ENCODE results near the gene ZBTB9.

Gene ZBTB9

DNA sequence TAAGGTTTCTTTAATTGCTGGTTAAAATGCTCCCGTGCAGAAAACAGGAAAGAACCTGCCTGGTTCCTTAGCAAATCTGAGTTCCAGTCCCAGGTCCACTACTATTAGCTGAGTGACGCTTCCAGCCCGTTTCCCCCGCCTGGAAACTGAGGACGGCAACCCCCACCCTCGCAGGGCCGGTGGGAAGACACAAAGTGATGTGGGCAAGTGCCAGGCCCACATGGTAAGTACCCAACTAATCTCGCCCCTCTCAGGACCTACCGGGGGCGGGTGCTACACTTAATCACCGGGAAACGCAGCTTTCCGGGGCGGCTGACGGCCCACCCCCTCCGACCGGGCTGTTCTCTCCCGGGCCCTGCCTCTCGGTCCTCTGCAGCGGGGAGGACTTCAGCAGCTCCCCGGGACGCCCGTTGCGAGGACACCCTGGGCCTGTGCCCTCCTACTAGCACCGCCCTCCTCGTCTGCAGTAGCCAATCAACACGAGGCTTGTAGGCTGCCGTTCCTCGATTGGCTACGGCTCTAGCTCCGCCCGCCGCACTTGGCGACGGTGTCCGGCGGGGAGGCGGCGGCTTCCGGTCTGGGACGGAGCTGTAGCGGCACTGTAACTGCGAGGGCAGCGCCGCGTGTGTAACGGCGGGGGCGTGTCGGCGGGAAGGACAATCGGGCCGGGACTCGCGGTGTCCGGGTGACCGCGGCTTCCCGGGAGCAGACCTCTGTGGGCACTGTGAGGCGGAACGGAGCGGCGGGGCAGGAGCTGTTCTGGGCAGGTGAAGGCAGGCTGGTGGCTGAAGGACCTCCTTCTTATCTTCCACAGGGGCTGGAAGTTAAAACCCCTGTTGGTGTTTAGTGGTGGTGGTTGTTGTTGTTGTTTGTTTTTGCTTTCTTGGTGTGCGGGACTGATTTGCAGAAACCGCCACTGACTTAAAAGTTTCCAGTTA is at the start of gene ZBTB9:
ZBTB9 (plus strand) TSS at position 568 of the 938 bp plus-strand sequence. CDS start 525 bp downstream, outside the sequence.
- DNase-seq, result peak; percentile 97

- no peak for DNase-seq
Measured at GRCh38 chr6:33404884-33405283, 49.5 kb upstream of the ZBTB9 start.

DNA sequence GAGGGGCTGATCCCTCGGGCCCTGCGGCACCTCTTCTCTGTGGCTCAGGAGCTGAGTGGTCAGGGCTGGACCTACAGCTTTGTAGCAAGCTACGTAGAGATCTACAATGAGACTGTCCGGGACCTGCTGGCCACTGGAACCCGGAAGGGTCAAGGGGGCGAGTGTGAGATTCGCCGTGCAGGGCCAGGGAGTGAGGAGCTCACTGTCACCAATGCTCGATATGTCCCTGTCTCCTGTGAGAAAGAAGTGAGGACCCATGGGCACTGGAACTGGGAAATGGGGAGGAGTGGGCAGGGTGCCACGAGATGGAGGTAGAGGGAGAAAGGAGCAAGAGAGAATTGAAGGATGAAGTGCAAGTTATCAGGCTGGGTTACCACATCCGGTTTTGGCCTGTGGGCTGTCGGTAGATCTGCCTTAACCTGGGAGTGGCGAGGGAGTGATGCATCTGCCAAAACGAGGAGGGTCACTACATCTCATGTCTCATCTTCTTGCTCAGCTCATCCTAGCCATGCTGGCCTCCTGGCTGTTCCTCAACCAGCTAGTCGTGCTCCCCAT is 48.9 kb upstream of the ZBTB9 start:
- DNase-seq, result no peak

GRCh38 chr6:33406126-33406525 is 48.2 kb upstream of the ZBTB9 start:
- DNase-seq, result no peak

GRCh38 chr6:33407132-33407718 is 47.2 kb upstream of the ZBTB9 start:
- peak; percentile 40 to 57 for DNase-seq

DNA sequence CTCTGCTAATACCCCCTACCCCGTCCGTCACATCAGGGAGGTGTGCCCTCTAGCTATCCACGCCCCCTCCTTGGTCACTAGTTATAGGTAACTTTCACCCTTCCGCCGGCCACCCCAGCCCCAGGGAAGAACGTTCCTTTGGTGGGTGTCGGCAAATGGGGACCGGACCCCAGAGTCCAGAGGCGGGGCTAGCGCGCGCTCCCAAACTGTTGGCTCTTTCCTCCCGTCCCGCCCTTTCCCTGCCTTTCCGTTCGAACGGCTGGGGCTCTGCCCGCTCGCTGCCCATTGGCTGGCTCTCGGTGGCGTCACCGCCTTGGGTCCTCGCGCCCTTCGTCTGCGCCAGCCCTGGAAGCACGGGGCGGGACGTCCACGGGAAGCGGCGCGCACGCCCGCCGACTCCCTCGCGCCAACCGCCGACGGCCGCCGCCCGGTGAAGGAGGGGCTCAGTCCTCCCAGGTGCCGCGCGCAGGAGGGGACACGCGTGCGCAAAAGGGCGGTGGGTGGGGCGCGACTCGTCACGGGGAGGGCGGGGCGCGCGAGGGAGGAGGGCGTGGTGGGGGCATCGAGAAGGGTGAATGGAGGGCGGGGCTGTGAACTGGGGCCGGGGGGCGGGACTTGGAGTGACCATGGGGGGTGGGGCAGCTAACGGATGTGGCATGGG is 44.2 kb upstream of the ZBTB9 start:
- peak; percentile 95 to 97 for DNase-seq

DNA sequence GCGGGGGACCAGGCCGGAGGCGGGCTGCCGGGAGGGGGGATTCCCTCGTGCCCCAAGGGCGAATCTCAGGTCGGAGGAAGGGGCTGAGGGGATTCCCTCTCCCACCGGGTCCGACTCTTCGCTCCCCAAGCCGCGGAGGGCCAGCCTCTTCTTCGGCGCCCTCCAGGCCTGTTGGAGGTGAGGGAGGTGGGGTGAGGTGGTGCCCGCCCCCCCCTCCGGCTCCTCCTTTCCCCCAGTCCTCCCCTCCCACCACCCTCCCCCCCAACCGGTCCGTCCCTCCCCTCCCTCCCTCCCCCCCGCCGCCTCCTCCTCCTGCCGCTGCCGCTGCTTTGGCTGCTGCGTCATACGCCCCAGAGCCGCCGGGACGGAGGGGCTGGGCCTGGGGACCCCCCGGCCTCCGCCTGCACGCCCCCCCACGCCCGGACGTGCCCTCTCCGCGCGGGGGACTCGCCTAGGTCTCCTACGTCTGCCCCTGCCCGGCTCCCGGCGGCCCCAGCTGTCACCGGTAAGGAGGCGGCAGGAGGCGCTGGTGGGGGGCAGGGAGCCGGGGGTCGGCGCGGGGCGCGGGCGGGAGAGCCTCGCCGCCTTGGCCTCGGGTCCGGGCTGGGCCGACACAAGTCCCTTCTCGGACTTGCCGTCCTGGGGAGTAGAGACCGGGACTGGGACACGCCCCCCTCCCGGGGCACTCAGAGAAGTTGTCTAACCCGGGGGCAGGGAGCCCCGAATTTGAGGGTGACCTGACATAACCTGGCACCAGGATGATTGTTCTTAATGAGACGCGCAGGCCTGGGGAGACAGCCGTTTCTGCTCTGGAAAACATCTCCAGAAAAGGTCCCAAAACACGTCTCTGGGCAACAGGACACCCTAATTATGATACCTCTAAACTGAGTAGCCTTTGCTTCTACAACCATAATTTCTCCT is 43.4 kb upstream of the ZBTB9 start, which contains the start of gene PHF1:
PHF1 (plus strand) TSS at position 304 of the 921 bp plus-strand sequence. CDS start 1,250 bp downstream, outside the sequence.
- DNase-seq, result no peak

GRCh38 chr6:33411632-33412005 is 42.8 kb upstream of the ZBTB9 start:
- DNase-seq, result no peak

- DNase-seq, result no peak
Measured at GRCh38 chr6:33412140-33413009, 42.0 kb upstream of the ZBTB9 start.

DNA sequence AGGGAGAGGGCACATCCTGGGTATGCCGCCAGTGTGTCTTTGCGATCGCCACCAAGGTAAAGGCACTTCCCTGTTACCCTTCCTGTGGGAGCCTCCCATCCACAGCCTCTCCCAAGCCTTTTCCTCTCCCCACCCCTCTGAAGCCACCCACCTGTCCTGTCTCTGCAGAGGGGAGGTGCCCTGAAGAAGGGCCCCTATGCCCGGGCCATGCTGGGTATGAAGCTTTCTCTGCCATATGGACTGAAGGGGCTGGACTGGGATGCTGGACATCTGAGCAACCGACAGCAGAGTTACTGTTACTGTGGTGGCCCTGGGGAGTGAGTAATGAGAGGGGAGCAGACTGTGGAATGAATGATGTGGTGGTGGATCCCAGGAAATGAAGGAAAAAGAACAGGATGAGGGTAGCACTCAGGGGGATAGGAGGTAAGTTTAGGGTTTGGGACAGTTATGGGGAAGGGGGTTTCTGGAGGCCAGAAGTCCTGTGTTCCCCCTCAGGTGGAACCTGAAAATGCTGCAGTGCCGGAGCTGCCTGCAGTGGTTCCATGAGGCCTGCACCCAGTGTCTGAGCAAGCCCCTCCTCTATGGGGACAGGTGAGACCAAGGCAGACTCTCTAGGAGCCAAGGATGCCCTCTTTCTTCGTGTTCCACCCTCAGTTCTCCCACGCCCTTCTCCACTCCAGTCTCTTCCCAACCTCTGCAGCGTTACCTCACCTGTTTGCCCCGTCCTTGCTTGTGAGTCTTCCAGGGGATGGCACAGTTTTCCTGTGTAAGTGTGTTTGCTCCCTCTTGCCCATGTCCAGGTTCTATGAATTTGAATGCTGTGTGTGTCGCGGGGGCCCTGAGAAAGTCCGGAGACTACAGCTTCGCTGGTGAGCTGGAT is 40.9 kb upstream of the ZBTB9 start:
- DNase-seq, result no peak

DNA sequence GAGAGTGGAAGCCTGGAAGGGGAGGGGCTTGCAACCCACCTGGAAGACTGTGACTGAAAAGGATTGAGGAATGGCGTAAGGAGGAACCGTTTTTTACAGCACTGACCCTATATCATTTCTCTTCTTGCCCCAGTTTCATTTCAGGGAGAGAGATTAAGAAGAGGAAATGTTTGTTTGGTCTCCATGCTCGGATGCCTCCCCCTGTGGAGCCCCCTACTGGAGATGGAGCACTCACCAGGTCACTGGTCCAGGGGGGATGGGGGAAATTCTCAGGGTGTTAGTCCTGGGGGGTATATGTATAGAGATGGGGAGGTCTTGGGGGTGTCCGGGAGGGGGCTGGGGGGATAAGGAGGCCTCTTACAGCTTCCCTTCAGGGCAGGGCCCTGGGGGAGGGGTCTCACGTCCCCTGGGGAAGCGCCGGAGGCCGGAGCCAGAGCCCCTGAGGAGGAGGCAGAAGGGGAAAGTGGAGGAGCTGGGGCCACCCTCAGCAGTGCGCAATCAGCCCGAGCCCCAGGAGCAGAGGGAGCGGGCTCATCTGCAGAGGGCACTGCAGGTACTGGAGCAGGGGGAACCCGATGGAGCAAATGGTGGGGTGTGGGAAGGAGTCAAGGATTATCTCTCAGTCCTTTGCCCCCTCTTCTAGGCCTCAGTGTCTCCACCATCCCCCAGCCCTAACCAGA is 39.6 kb upstream of the ZBTB9 start:
- no peak for DNase-seq

GRCh38 chr6:33415831-33416230 is 38.5 kb upstream of the ZBTB9 start:
- no peak for DNase-seq

DNA sequence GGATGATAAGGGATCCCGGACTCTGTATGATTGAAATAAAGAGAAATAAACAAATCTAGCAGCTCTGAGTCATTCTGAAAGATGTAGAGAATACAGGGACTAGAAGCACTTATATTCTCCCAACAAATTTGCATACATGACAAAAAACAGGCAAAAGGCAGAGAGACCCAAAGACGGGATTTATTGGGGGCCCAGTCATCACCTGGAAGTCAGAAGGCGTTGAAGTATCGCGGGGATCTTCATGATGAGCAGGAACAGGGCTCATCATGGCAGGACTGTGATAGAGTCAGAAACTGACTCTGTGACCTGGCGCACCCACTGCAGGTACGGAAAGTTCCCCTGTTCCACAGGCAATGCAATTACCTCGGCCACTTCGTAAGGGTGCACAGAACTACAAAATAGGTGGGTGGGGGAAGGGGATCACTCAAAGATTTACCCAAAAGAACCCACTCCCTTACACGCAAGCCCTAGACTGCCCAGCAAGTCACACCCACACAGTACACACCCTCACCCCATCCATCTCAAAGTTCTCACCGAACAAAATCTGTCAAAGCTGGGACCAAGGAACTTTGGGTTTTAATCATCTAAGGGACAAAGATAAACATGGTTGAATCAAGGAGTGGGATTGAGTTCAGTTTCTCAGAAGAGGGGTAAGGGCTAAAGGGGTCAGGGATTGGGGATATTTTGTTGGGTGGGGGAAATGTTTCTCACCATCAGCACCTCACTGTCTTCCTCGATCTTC is 37.8 kb upstream of the ZBTB9 start:
- DNase-seq, result no peak

DNA sequence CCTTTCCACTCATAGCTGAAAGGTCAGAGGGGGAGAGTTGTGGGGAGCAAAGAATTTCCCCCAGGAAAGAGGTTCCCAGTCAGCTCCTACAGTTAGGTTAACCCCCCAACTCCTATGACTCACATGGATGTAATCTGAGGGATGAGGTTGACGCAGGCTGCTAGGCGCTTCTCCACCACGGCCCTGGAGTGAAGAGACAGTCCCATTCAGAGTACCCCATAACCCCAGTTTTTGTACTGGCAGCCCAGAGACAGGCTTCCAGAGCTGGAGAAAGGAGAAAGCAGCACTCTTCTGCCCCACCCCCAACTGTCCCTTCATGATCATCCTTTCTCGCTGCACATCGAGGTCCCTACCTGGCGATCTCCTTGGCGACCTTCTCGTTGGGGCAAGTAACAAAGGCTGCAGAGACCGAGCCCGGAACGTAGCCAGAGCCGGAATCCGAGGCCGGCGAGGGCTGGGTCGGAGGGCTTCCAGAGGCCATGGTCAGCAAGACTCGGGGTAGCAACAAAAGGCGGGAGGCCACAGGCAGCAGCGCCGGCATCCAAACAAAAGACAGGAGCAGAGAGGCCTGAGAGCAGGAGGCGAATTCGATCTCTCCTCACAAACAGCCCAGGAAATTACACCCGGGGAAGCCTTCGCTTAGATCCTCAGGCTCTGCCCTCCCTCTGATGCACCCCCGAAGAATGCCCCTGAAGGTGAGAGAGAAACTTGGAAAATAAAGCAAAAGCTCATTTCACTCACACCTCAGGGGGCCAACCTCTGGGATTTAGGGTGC is 37.1 kb upstream of the ZBTB9 start:
- peak; percentile 58 to 66 for DNase-seq

DNA sequence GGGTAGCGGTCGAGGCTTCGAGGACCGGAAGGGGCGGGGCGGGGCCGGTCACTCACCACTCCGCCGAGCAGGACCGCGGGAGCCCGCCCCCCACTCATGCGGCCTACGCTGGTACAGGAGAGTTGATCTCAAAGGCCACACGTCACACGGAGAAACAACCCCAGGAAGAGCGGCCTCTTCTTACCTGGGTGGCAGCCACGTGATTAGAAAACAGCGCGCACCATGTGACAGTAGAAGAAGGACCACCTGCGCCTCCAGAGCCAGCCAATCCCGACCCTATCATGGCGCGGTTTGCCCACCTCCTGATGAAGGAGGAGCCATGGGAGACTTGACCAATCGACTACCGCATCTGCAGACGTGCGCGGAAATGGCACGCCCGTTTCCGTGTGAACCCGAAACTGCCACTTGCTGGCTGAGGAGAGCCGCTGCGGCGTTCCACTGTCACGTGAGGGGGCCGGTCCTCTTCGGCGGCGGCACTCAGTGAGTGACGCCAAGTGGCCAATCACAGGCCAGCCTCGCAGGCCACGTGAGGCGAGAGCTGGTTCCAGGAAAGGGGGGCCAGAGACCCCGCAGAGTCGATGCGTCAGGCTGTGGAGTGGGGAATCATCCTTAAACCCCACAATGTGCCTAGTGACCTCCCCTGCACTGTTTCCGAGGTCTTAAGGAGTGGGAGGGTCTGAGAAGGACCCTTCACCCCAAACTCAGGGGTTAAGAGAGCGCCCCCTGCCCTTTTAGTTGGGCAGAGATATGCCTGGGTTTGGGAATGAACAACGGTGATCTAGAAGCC is 36.3 kb upstream of the ZBTB9 start, which contains the start of gene CUTA:
CUTA (minus strand) TSS at position 205 of the 787 bp plus-strand sequence; CDS start at position 98, 107 bp downstream.
- peak; percentile 97 to 99 for DNase-seq

GRCh38 chr6:33418690-33419291 is 35.6 kb upstream of the ZBTB9 start:
- peak; percentile 28 to 72 for DNase-seq
